H1 (cell line): ENCODE measurements around the gene ATP2C1.

Experiments used
- EZH2 ChIP-seq: fragments of 200-600 bp; sonication (generic); IDR thresholded peaks from 2 replicates; pipeline ENCODE4 v1.7.1; 2012; ENCODE audit warnings: low read depth, mild to moderate bottlenecking, moderate library complexity, low read length, inconsistent platforms; ENCODE audit not compliant: severe bottlenecking
- SP4 ChIP-seq: IDR thresholded peaks from 2 replicates; pipeline ENCODE4 v1.6.1; 2012; ENCODE audit warnings: low read length, inconsistent platforms
- TCF12 ChIP-seq: IDR thresholded peaks from 2 replicates; pipeline ENCODE4 v1.6.1; 2011; ENCODE audit warnings: low read depth, mild to moderate bottlenecking, low read length
- TF ChIP-seq, protein P1 (sequence below), 3 experiments: IDR thresholded peaks; 1 replicate in 2 of 3; 2 replicates in 1 of 3; pipeline versions ENCODE4 v1.5.1 to v1.6.1; 2011; ENCODE audit warnings: low read length in 3 of 3, mild to moderate bottlenecking in 3 of 3, inconsistent platforms in 2 of 3, low read depth in 1 of 3, moderate library complexity in 1 of 3; ENCODE audit not compliant: insufficient read depth in 1 of 3; ENCODE audit errors: control extremely low read depth in 1 of 3

DNA sequence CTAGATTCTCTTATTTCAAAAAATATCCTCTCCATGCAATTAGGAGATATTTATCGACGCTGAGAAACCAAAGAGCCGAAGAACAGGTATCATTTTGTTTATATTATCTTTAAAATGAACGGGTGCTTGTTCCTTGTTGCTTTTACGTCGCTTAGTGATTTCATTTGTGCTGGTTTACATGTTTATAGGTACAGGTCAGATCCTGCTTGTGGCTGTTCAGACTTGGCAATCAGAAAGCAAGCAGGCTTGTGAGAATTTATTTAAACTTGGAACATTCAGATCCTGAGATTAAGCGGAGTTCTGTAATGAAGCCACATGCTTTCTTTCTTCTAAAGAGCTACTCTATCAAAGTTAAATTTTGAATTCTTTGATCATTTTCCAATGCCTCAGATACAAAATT is 43.0 kb upstream of the ATP2C1 start:
- no peak for TF ChIP-seq TCF12
- no peak for TF ChIP-seq SP4
- no peak for TF ChIP-seq EZH2
- TF ChIP-seq, protein P1, sequence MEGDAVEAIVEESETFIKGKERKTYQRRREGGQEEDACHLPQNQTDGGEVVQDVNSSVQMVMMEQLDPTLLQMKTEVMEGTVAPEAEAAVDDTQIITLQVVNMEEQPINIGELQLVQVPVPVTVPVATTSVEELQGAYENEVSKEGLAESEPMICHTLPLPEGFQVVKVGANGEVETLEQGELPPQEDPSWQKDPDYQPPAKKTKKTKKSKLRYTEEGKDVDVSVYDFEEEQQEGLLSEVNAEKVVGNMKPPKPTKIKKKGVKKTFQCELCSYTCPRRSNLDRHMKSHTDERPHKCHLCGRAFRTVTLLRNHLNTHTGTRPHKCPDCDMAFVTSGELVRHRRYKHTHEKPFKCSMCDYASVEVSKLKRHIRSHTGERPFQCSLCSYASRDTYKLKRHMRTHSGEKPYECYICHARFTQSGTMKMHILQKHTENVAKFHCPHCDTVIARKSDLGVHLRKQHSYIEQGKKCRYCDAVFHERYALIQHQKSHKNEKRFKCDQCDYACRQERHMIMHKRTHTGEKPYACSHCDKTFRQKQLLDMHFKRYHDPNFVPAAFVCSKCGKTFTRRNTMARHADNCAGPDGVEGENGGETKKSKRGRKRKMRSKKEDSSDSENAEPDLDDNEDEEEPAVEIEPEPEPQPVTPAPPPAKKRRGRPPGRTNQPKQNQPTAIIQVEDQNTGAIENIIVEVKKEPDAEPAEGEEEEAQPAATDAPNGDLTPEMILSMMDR (IDR thresholded peaks at IDR 0.05; ENCODE audit: control extremely low read depth in 1 of 3, insufficient read depth in 1 of 3, low read depth in 1 of 3, low read length in 3 of 3), result no peak
